ENCODE results near the gene MYH11.
"Not testable (repeated sequence)": the region's sequence is repeated elsewhere in the genome, so short reads cannot be mapped to it uniquely, and the experiment has no call there.

The MYH11 gene

GRCh38 chr16:15819046-15819445 lies 37.8 kb downstream of the MYH11 start:
- no peak for DNase-seq (ENCODE audit: low read depth, low spot score)
- TF ChIP-seq EZH2 (IDR thresholded peaks at IDR 0.05) (no peak), POLR2AphosphoS5 (IDR thresholded peaks at IDR 0.05; ENCODE audit: borderline replicate concordance, low read depth, low read length) (no peak), FOXP2 (optimal IDR thresholded peaks at IDR 0.05; ENCODE audit: control extremely low read depth, extremely low read length, insufficient read depth) (no peak)
- no peak overlapping the region for H3K9ac ChIP-seq (ENCODE audit: insufficient read length)
- no peaks in the 10 kb centered on the region for H3K9me3 ChIP-seq (ENCODE audit: low read depth, low read length)
- no peak overlapping the region for H3K27ac ChIP-seq
- no peaks in the 10 kb centered on the region for H3K36me3 ChIP-seq (ENCODE audit: insufficient read depth, low read length)
- no peak overlapping the region for H3K4me3 ChIP-seq

DNA sequence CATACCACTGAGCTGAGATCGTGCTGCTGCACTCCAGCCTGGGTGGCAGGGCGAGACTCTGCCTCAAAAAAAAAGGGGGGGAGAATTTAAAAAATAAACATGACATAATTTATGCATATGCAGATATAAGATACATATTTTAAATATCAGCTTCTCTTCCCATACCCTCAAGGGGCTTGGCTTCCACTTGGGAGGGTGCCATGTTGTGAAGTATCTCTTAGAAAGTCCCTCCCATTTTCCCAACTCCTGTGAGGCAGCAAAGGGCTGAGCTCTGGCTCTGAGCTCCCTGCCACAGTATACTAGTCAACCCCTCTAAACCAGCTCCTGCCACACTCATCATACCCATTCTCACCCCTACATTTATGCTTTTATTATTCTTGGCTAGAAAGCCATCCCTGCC lies 39.4 kb downstream of the MYH11 start:
- Histone ChIP-seq H3K36me3 (ENCODE audit: insufficient read depth, low read length) (no peaks in the 10 kb centered on the region), H3K9ac (ENCODE audit: insufficient read length) (no peak overlapping the region), H3K4me3 (no peak overlapping the region), H3K27ac (no peak overlapping the region), H3K9me3 (ENCODE audit: low read depth, low read length) (no peaks in the 10 kb centered on the region)
- TF ChIP-seq POLR2AphosphoS5 (IDR thresholded peaks at IDR 0.05; ENCODE audit: borderline replicate concordance, low read depth, low read length): no peak
- no peak for DNase-seq (ENCODE audit: low read depth, low spot score)

GRCh38 chr16:15816228-15816627 lies 40.6 kb downstream of the MYH11 start:
- no peak overlapping the region for H3K4me3 ChIP-seq
- H3K9me3 ChIP-seq (ENCODE audit: low read depth, low read length): no peaks in the 10 kb centered on the region
- no peak for DNase-seq (ENCODE audit: low read depth, low spot score)
- no peaks in the 10 kb centered on the region for H3K36me3 ChIP-seq (ENCODE audit: insufficient read depth, low read length)
- no peak overlapping the region for H3K9ac ChIP-seq (ENCODE audit: insufficient read length)
- no peak for TF ChIP-seq EZH2 (IDR thresholded peaks at IDR 0.05)
- no peak for TF ChIP-seq FOXP2 (optimal IDR thresholded peaks at IDR 0.05; ENCODE audit: control extremely low read depth, extremely low read length, insufficient read depth)
- TF ChIP-seq POLR2AphosphoS5 (IDR thresholded peaks at IDR 0.05; ENCODE audit: borderline replicate concordance, low read depth, low read length): no peak
- no peak overlapping the region for H3K27ac ChIP-seq

DNA sequence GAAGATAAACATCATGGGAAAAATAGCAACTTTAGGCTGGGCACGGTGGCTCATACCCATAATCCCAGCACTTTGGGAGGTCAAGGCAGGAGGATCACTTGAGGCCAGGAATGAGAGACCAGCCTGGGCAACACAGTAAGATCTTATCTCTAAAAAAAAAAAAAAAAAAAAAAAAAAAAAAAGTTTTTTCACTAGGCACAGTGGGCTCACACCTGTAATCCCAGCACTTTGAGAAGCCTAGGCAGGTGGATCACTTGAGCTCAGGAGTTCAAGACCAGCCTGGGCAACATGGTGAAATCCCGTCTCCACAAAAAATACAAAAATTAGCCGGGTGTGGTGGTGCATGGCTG lies 44.5 kb downstream of the MYH11 start:
- not testable (repeated sequence) for H3K9ac ChIP-seq (ENCODE audit: insufficient read length); DNase-seq (ENCODE audit: low read depth, low spot score); H3K36me3 ChIP-seq (ENCODE audit: insufficient read depth, low read length); H3K27ac ChIP-seq; H3K9me3 ChIP-seq (ENCODE audit: low read depth, low read length)
- H3K4me3 ChIP-seq: peak overlapping the region; percentile 14; the same call in 1 of the 2 replicates

GRCh38 chr16:15811481-15812400 lies 45.1 kb downstream of the MYH11 start:
- H3K27ac ChIP-seq: no peak overlapping the region
- peak; percentile 0 for DNase-seq (ENCODE audit: low read depth, low spot score)
- TF ChIP-seq FOXP2 (optimal IDR thresholded peaks at IDR 0.05; ENCODE audit: control extremely low read depth, extremely low read length, insufficient read depth) (no peak), EZH2 (IDR thresholded peaks at IDR 0.05) (no peak), POLR2AphosphoS5 (IDR thresholded peaks at IDR 0.05; ENCODE audit: borderline replicate concordance, low read depth, low read length) (no peak)

GRCh38 chr16:15810949-15811348 lies 45.9 kb downstream of the MYH11 start:
- TF ChIP-seq FOXP2 (optimal IDR thresholded peaks at IDR 0.05; ENCODE audit: control extremely low read depth, extremely low read length, insufficient read depth): no peak
- no peak for TF ChIP-seq POLR2AphosphoS5 (IDR thresholded peaks at IDR 0.05; ENCODE audit: borderline replicate concordance, low read depth, low read length)
- TF ChIP-seq EZH2 (IDR thresholded peaks at IDR 0.05): no peak
- no peak for DNase-seq (ENCODE audit: low read depth, low spot score)
- H3K4me3 ChIP-seq: no peak overlapping the region
- H3K27ac ChIP-seq: no peak overlapping the region
- H3K9me3 ChIP-seq (ENCODE audit: low read depth, low read length): no peaks in the 10 kb centered on the region
- no peaks in the 10 kb centered on the region for H3K36me3 ChIP-seq (ENCODE audit: insufficient read depth, low read length)
- H3K9ac ChIP-seq (ENCODE audit: insufficient read length): no peak overlapping the region

More at GRCh38 chr16:15811481-15812400, 45.1 kb downstream of the MYH11 start:
- Histone ChIP-seq H3K4me3 (peak overlapping the region; percentile 14), H3K9ac (ENCODE audit: insufficient read length) (no peak overlapping the region), H3K9me3 (ENCODE audit: low read depth, low read length) (no peaks in the 10 kb centered on the region), H3K36me3 (ENCODE audit: insufficient read depth, low read length) (no peaks in the 10 kb centered on the region)

DNA sequence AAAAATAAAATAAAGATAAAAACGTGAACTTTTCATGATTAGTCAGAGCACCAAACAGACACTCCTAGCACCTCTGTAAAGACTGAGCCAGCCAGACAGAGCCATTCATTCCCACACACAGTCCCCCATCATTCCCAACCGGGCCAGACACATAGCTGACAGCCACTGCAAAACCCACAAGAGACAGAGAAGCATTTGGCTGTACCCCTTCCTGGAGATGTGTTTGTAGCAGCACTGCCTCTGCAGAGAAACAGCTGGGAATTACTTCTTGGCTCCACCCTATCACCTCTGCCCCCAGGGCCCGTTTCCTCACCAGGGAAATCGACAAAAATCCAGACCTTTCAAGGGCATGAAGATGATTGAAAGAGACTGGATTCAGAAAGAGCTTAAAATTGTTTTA lies 46.4 kb downstream of the MYH11 start:
- Histone ChIP-seq H3K9ac (ENCODE audit: insufficient read length) (no peak overlapping the region), H3K9me3 (ENCODE audit: low read depth, low read length) (no peaks in the 10 kb centered on the region), H3K36me3 (ENCODE audit: insufficient read depth, low read length) (no peaks in the 10 kb centered on the region), H3K27ac (no peak overlapping the region), H3K4me3 (no peak overlapping the region)
- TF ChIP-seq EZH2 (IDR thresholded peaks at IDR 0.05) (no peak), POLR2AphosphoS5 (IDR thresholded peaks at IDR 0.05; ENCODE audit: borderline replicate concordance, low read depth, low read length) (no peak), FOXP2 (optimal IDR thresholded peaks at IDR 0.05; ENCODE audit: control extremely low read depth, extremely low read length, insufficient read depth) (no peak)
- DNase-seq (ENCODE audit: low read depth, low spot score): no peak

DNA sequence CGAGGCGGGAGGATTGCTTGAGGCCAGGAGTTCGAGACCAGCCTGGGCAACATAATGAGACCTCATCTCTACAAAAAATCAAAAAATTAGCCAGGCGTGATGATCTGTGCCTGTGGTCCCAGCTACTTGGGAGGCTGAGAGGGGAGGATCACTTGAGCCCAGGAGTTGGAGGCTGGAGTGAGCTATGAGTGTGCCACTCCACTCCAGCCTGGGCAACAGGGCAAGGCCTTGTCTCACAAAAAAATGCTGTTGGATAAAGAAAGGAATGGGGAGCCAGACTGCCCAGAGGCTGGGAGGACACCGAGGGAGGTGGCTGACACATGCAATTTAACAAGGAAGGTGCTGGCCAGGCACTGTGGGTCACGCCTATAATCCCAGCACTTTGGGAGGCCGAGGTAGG lies 47.5 kb downstream of the MYH11 start:
- DNase-seq (ENCODE audit: low read depth, low spot score); H3K9ac ChIP-seq (ENCODE audit: insufficient read length); H3K9me3 ChIP-seq (ENCODE audit: low read depth, low read length); H3K27ac ChIP-seq; H3K36me3 ChIP-seq (ENCODE audit: insufficient read depth, low read length); H3K4me3 ChIP-seq: not testable (repeated sequence)

- H3K9ac ChIP-seq (ENCODE audit: insufficient read length): no peak overlapping the region
- no peaks in the 10 kb centered on the region for H3K36me3 ChIP-seq (ENCODE audit: insufficient read depth, low read length)
- TF ChIP-seq EZH2 (IDR thresholded peaks at IDR 0.05): no peak
- no peak for TF ChIP-seq POLR2AphosphoS5 (IDR thresholded peaks at IDR 0.05; ENCODE audit: borderline replicate concordance, low read depth, low read length)
- no peak for TF ChIP-seq FOXP2 (optimal IDR thresholded peaks at IDR 0.05; ENCODE audit: control extremely low read depth, extremely low read length, insufficient read depth)
- no peaks in the 10 kb centered on the region for H3K9me3 ChIP-seq (ENCODE audit: low read depth, low read length)
- H3K27ac ChIP-seq: no peak overlapping the region
- DNase-seq (ENCODE audit: low read depth, low spot score): no peak
- H3K4me3 ChIP-seq: no peak overlapping the region
Measured at GRCh38 chr16:15808071-15808470, 48.8 kb downstream of the MYH11 start.
